Measurements from ENCODE around the gene ABCD1.
"Not testable (repeated sequence)": the region's sequence is repeated elsewhere in the genome, so short reads cannot be mapped to it uniquely, and the experiment has no call there.

- not testable (repeated sequence) for TF ChIP-seq CTCF (conservative IDR thresholded peaks at IDR 0.05; ENCODE audit: low read length); EZH2phosphoT487 (IDR thresholded peaks at IDR 0.05; ENCODE audit: borderline replicate concordance)
Measured at GRCh38 chrX:153699784-153700371, 24.8 kb upstream of the ABCD1 start.
